ENCODE data around the gene SLC8A2.

- no peak for TF ChIP-seq CTCF (conservative IDR thresholded peaks at IDR 0.05; ENCODE audit: low read depth in 2 of 2)
- TF ChIP-seq EZH2 (IDR thresholded peaks at IDR 0.05; ENCODE audit: low read depth, unreplicated experiment), result no peak
- TF ChIP-seq CREB1 (CRISPR knock-in tag; IDR thresholded peaks at IDR 0.05; ENCODE audit: low read depth), result no peak
- no peak for TF ChIP-seq REST (IDR thresholded peaks at IDR 0.05; ENCODE audit: unreplicated experiment)
- no peak for TF ChIP-seq POLR2AphosphoS5 (IDR thresholded peaks at IDR 0.05; ENCODE audit: low read depth)
- no peak for TF ChIP-seq EZH2phosphoT487 (IDR thresholded peaks at IDR 0.05; ENCODE audit: unreplicated experiment)
- TF ChIP-seq JUNB (IDR thresholded peaks at IDR 0.05; ENCODE audit: unreplicated experiment), result no peak
- no peak for TF ChIP-seq ZNF331 (CRISPR knock-in tag; IDR thresholded peaks at IDR 0.05; ENCODE audit: low read depth)
Measured at GRCh38 chr19:47493378-47494210, 21.9 kb upstream of the SLC8A2 start.
